ENCODE measurements around the gene PCDHB12.

DNA sequence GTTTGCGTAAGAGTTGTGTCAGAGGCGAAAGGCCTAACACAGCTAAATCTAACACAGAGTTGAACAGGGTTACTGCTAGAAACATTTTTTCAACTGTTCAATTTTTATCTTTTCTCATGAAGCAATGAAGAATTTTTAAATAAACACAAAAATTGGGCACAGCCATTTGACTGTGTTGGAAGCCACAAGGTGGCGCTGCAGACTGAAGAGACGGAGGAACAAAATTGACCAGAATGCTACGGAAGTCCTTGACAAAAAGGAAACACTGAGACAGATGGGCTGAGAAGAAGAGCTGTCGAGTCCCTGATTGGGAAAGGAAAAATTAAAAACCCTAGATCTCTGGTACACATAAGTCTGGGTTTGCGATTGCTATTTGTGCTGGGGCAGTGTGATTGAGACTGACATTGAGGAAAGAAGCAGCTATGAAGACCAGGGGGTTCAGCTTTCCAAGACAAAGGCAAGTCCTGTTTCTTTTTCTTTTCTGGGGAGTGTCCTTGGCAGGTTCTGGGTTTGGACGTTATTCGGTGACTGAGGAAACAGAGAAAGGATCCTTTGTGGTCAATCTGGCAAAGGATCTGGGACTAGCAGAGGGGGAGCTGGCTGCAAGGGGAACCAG, 21.5 kb upstream of the PCDHB12 start, which contains the start of gene PCDHB9:
- TF ChIP-seq, protein P1, sequence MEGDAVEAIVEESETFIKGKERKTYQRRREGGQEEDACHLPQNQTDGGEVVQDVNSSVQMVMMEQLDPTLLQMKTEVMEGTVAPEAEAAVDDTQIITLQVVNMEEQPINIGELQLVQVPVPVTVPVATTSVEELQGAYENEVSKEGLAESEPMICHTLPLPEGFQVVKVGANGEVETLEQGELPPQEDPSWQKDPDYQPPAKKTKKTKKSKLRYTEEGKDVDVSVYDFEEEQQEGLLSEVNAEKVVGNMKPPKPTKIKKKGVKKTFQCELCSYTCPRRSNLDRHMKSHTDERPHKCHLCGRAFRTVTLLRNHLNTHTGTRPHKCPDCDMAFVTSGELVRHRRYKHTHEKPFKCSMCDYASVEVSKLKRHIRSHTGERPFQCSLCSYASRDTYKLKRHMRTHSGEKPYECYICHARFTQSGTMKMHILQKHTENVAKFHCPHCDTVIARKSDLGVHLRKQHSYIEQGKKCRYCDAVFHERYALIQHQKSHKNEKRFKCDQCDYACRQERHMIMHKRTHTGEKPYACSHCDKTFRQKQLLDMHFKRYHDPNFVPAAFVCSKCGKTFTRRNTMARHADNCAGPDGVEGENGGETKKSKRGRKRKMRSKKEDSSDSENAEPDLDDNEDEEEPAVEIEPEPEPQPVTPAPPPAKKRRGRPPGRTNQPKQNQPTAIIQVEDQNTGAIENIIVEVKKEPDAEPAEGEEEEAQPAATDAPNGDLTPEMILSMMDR (IDR thresholded peaks at IDR 0.05) = no peak
- TF ChIP-seq POLR2A (IDR thresholded peaks at IDR 0.05) (no peak), POLR2AphosphoS5 (IDR thresholded peaks at IDR 0.05) (no peak), EP300 (IDR thresholded peaks at IDR 0.05) (no peak)
